Fibroblast of upper back skin (primary cell): ENCODE measurements around the gene NUTF2.
"Not testable (repeated sequence)": the region's sequence is repeated elsewhere in the genome, so short reads cannot be mapped to it uniquely, and the experiment has no call there.

Source experiments
- DNase-seq: peaks from one replicate; pipeline ENCODE4 v3.0.0-alpha.2; 2013

Gene NUTF2

DNA sequence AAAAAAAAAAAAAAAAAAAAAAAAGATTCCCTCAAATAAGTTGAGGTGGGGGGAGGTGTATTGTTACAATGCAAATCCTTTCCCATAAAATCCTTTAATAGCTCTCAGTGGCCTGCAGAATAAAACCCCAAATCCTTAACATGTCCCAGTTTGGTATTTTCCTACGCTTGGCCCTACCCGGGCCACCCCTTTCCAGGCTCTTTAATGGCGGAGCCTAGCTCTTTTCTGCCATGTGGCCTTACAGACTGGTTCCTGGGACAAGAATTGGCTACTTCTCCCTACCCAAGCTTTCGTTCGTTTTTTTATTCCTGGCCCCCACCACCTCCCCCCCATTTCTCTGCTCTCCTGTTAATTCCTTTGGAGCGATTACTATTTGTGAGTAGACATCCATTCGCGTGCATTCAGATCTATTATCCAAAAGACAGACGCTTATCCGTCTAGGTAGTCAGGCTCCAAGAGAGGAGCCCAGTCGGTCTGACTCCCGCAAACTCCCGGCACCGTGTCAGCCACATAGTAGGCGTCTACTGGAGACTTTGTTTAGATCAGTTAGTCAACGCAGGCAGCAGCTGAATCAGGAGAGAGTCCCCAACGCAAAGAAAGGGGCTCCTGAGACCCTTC is 5.4 kb upstream of the NUTF2 start:
- DNase-seq: no peak

GRCh38 chr16:67841816-67842508 is 4.8 kb upstream of the NUTF2 start, which contains the start of gene THAP11:
Gene THAP11 (plus strand): TSS chr16:67842320. CDS start chr16:67842555, 235 bp downstream.
- peak; percentile 94 for DNase-seq

GRCh38 chr16:67842509-67843342 is 4.0 kb upstream of the NUTF2 start:
- peak; percentile 40 for DNase-seq

DNA sequence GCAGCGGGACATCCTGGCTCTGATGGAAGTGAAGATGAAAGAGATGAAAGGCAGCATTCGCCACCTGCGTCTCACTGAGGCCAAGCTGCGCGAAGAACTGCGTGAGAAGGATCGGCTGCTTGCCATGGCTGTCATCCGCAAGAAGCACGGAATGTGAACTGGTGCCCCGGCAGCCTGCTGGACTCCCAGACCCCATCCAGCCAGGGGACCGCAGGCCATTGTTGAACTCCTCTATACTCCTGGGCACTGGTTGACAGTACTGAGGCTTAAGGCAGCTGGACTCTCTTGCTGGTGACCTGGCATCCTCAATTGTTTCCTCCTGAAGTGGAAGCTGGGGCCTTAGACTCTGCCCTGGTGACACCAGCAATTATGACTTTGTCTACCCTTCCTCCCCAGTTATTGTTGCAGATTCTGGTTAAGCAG is 3.4 kb upstream of the NUTF2 start:
- no peak for DNase-seq

- peak; percentile 29 for DNase-seq
Observed at GRCh38 chr16:67844497-67844896, 2.2 kb upstream of the NUTF2 start.

DNA sequence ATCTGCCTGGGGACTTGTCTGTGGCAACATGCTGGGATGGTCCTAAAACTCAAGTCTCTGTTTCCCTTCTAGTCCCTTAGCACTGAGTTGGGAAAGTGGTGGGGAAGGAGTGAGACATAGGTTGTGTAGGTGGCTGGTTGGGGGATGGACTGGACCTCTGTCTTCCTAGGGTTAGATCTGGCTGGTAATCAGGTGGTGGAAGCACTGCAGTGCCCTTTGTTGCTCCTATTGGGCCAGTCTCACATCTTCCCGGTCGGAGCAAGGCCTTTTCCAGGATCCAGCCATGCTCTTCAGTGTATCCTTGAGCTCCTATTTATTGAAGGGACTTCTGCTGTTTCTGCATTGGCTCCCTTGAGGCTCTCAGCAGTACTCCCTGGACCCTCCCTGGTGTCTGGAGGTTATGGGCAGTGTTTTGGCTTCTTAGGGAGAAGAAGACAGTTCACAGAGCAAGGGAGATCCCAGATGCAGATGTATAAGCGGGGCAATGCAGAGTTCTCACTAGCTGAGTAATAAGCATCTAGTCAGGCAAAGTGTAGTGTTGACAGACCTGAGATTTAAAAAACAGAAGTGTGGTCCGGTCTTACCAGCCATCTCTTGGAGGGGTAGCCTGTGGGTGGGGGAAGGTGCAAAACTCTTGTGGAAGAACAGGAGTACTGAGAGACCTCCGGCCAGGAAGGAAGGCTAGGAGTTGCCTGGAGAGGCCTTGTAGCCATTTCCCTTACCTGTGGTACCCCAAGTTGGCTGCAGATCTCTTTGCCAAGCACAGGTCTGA is 1.3 kb upstream of the NUTF2 start:
- no peak for DNase-seq

GRCh38 chr16:67846063-67846319 is 742 bp upstream of the NUTF2 start:
- no peak for DNase-seq

GRCh38 chr16:67847064-67847861 is 530 bp downstream of the NUTF2 start, which contains the start of gene CENPT:
Gene CENPT (minus strand): TSS chr16:67847693. CDS start chr16:67833859, 13,834 bp downstream.
- DNase-seq: peak; percentile 54

- DNase-seq: no peak
Observed at GRCh38 chr16:67848118-67848517, 1.4 kb downstream of the NUTF2 start.

GRCh38 chr16:67853670-67854069 is 6.9 kb downstream of the NUTF2 start:
- no peak for DNase-seq

- no peak for DNase-seq
Observed at GRCh38 chr16:67855789-67856188, 9.1 kb downstream of the NUTF2 start.

DNA sequence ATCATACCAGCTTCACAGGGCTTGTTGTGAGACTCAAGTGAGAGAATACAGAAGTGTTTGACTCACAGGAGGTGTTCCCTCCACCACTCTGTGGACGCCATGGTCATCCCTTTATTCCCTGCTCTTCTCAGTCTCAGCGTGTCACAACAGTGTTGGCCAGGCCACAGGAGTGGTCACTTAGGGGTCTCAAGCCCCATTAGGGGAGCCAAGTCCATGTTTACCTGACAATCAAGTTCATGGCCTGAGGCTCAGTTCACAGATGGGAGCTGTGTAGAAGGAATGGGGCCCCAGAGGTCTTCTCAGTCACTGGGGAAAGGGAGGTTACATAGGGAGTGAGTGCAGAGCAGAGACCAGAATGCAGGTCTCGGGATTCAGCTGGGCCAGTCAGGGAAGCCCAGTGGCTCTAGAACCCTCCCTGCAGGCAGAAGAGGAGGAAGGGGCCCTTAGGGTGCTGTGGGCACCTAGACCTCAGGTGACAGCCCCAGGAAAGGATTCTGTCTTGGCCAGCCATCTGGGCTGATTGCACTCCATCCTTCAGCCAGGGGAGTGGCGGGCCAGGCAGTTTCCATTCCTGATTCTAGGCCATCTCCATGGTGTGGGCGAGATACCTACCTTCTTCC is 10.3 kb downstream of the NUTF2 start:
- DNase-seq: no peak

GRCh38 chr16:67857547-67858233 is 11.0 kb downstream of the NUTF2 start:
- DNase-seq: peak; percentile 49

DNA sequence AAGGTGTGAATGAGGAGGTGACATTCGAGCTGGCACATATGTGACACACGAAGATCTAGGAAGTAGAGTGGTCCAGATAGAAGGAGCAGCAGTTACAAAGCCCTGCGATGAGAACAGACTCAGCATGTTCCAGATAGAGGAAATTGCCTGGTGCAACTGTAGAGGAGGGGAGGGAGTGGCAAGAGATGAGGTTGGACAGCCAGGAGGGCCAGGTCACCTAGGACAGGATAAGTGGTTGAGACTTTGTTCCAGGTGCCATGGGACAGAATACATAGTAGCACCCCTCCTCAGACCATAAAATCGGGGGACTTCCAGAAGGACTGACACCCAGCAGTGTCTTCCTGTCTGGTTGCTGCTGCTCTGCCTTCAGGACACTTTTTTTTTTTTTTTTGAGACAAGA is 11.8 kb downstream of the NUTF2 start:
- DNase-seq: no peak

- no peak for DNase-seq
Observed at GRCh38 chr16:67860589-67861398, 14.1 kb downstream of the NUTF2 start.

GRCh38 chr16:67861877-67862276 is 15.1 kb downstream of the NUTF2 start:
- no peak for DNase-seq

GRCh38 chr16:67862623-67863583 is 16.2 kb downstream of the NUTF2 start:
- peak; percentile 57 for DNase-seq

DNA sequence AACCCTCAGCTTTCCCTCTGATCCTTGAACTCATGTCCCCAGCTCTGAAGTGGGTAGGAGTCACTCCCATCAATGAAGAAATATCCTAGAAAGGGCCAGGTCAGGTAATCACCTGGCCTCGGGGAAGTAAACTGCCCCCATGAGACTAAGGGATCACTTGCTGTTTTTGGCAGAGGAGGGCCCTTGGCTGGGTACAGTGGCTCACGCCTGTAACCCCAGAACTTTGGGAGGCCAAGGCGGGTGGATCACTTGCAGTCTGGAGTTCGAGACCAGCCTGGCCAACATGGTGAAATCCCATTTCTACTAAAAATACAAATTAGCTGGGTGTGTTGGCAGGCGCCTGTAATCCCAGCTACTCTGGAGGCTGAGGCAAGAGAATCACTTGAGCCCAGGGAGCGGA is 17.3 kb downstream of the NUTF2 start:
- DNase-seq: not testable (repeated sequence)

GRCh38 chr16:67864594-67864993 is 17.9 kb downstream of the NUTF2 start:
- DNase-seq: no peak
